Activated T-helper 1 cell treated with anti-CD3 and anti-CD28 coated beads, Interleukin-2, amount 50 U/mL, for 16 hours (primary cell): Measurements from ENCODE around the gene AFF3.

Source experiments
- DNase-seq, 2 donors: peaks; one replicate each; pipeline ENCODE4 v3.0.0-alpha.2; 2020; ENCODE audit warnings: low read depth in 1 of 2, low spot score in 1 of 2

AFF3 gene

DNA sequence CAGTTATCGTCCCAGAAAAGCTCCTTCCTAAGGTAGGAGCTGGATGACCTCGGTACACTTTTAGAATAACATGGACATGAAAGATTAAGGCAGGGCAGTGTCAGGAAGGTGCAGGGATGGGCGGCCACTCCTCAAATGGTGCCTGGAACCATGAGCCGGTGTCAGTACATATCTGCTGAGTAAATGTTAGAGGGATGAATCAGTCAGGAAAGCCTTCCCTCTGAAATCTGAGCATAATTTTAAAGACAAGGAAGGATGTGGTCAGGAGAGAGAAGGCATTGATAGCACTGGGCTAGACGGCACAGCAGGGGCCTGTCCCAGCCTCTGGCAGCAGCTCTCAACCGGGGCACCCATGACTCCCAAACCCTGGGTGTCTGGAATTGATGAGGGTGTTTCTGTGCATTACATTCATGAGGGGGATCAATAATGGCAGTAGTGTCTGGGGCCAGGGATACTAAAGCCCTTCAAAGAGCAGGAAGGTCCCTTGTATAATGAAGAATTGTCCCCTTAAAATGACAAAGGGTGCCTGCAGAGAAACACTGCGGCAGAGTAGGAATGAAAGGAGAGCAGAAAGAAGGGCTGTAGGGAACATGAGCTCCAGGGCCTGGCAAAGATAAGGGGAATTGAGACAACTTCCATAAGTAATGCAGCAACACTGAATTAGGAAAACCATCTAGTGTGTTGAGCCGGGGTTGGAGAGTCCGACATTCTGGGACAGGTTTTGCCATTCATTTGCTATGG lies 490.3 kb downstream of the AFF3 start:
- no peak for DNase-seq

DNA sequence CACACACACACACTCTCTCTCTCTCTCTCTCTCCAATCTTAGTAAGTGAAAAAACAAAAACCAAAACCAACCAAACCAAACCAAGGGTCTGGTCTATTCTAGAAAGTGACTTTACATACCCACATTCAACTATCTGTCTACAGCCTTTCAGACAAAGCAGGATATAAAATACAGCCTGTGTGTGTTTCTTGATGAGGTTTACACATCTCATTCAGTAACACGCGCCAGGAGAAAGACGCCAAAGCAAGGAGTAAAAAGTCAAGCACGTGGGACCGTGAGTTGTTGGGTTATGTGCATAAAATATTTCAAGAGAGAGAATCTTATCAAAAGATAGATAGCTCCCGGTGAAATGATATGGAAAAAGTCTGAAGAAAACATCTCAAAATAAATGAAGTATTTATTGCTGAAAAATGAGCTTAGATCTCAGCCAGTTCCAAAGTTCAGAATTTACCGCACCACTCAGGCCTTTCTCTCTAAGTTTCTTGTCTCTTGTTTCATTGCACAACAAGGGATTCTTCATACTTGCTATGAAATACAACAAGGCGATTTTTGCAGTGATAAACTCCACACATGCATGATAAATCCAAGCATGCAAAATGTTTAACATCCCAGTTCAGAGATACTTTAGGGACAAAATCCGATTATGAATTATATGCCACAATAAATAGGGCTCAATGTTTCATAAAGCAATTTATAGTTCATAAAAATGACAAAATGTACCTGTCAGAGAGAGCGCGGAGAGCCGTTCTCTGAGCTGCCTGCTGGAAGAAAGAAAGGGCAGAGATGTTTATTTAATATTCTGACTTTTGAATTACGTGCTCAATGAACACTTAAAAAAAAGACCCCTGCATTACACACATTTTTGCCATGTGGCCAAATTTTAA lies 493.2 kb downstream of the AFF3 start:
- no peak for DNase-seq

GRCh38 chr2:99648178-99648844 lies 494.1 kb downstream of the AFF3 start:
- no peak for DNase-seq

DNA sequence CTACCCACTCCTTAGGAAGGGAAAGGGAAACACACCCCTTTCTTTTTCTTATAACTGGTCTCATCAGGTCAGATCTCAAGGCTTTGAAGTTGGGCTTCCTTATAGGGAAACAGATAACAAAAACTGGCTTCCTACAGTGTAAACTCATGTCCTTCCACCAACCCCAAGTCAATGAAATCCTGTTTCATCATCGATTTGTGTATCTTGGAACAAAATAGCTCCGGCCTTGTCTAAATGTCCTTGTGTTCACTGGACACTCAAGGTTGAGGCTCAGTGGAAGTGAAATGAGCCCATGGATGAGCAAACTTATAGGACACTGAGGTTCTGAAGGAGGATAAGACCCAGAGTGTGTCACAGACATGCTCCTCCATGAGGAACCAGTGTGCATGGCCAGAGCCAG lies 496.4 kb downstream of the AFF3 start:
- DNase-seq: no peak

DNA sequence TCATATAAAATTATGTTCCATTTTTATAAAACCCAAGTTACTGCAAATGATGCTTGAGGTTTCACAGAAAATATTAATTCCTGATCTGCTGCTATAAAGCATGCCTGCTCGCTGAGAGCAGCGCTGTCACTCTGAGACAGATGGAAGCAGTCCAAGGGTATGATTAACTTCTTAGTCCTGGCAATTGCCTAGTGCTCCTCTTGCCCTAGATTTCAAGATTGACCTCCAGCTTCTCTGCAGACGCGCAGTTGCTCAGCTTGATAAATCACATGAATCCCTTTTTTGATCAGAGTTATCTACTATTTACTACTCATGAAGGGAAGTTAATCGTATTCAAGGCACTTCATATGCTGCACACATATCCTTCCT lies 498.0 kb downstream of the AFF3 start:
- DNase-seq: no peak

DNA sequence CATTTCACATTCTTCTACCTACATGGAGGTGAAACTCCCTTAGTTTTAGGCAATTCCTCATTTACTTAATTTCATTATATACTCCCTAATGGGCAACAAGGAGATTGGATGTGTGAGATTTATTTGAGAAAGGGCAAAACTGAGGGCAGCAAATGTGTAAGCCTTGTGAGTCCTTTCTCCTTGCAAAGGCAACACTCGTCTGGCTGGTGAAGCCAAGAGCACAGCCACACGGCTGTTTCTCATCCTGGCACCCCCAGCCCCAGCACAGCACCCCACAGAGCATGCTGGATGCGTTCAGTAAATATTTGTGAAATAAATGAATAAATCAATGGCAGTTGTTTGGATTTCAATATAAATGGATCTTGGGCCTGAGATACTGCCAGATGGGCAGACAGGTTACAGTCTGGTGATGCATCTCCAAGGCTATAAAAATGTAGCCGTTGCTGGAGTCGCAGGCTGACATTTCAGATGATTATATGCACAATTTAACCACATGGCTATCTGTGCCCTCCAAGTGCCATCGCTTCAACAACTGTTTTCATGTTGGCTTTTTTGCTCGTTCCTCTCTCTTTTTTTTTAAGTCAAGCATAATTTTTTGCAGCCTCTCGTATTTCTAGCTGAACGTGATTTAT lies 498.5 kb downstream of the AFF3 start:
- DNase-seq: no peak

DNA sequence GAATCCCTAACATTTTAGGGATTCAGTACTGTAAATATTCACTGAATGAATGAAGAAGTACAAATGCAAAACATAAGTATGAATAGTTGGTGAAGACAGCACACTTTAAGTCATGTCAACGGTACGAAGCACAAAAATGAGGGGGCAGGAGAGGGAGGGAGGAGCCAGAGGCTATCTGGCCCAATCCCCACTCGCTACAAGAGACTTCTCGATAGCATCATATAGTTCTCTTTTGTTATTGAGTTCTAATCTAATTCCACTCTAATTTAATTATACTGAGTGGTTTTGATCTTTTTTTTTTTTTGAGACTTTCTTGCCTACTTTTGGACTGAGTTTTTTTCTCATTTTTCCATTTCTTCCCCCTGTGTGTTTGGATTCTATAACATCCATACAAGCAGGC lies 500.4 kb downstream of the AFF3 start:
- no peak for DNase-seq

GRCh38 chr2:99640635-99641151 lies 501.7 kb downstream of the AFF3 start:
- DNase-seq: no peak

DNA sequence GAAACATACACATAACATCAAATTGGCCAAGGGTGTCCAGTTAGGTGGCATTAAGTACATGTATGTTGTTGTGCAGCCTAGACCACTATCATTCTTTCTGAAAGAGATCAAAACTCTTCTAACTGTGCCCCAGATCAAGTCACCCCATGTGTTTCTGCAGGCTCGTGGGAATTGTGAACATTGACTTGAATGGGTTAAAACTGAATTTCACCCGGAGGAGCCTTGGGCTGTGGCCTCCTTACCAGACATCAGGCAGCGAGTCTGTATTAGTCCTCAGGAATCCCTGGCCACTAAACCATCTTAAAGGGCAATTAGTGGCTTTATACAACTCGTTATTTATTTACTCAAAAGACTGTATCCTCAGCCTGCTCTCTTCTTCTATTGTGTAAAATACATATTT lies 503.6 kb downstream of the AFF3 start:
- DNase-seq: no peak

DNA sequence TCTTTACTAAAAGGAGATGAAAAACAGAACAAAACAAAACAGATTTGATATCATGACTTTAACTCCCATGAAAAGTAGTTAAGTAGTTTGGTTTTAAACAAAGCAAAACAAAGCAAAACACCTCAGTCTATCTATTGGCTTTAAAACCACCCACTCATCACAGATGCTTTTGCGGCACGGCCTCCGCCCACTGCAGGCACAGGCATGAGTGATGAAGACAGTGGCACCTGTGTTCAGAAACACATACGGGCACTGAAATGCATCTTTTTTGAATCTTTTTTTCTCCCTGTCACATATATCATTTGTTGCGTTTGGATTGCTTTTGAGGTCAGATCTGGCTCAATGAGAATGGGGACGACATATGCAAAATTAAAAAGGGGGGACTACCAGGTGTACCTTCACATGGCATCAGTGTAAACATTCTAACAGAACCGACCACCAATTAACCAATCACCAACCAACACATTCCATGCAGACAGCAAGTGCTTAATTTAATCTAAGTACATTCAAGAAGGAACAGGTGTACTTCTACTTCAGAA lies 505.2 kb downstream of the AFF3 start:
- DNase-seq: no peak

DNA sequence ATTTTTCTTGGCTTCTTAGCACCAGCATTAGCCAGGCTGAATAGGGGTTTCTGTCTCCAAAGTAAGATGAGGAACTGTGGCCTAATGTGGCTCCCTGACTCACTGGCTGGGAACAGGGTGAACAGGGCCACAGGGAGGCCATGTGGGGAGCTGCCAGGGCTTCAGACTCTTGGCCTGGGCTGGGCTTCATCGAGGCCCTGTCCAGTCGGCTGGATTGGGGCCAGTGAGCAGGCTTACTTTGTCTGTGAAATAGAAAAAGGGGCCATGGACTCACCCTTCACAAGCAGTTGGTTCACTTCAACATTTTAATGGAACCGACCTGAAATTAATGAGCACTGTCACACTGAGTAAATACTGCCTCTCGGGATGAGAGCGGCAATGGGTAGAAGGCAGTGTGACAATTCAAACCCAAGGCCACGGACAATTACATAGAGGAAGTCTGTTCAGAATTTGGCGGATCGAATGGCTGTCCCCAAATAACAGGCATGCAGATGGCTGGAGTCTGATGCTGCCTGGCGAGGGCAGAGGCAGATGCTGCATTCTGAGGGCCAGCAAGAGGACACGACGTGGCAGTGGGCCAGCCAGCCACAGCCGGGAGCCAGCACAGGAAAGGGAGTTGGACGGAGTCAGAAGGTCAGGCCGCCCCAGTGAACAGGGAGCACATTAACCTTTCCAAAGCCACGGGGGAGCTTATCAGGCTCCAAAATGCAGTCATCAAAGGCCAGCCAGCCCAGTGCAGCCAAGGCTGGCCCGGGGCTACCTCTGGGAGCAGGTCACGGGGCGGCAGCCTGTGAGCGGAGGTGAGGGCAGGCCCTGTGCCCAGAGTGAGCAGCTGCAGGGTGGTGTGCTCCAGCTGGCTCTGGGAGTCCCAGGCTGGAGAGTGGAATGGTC lies 506.0 kb downstream of the AFF3 start:
- DNase-seq: no peak

GRCh38 chr2:99635710-99636109 lies 506.7 kb downstream of the AFF3 start:
- DNase-seq: no peak

DNA sequence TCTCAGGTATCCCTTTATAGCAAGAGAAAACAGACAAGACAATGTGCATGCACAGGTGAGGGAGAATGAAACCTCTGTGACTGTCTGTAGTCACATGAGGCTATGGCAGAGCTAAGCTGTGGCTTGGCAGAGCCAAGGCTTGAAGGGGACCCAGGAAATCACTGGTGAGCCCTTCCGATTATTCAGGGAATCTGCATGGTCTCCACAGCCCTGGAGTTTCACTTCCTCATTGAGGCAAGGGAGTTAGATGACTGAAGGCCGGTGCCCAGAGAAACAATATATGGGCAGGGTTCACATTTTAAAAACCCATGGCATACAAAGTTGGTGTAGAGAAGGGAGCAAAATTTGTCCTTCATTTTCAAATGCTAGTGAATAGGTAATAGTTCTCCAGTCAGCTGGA lies 508.2 kb downstream of the AFF3 start:
- no peak for DNase-seq

DNA sequence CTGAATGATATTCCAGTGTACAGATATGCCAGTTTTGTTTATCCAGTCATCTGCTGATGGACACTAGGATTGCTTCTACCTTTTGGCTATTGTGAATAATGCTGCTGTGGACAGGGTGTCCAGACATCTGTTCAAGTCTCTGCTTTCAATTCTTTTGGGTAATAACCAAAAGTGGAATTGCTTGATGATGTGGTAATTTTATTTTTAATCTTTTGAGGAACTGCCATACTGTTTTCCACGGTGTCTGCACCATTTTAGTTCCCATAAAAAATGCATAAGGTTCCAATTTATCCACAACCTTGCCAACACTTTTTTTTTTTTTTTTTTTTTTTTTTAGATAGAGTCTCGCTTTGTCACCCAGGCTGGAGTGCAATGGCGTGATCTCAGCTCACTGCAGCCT lies 510.7 kb downstream of the AFF3 start:
- DNase-seq: no peak

DNA sequence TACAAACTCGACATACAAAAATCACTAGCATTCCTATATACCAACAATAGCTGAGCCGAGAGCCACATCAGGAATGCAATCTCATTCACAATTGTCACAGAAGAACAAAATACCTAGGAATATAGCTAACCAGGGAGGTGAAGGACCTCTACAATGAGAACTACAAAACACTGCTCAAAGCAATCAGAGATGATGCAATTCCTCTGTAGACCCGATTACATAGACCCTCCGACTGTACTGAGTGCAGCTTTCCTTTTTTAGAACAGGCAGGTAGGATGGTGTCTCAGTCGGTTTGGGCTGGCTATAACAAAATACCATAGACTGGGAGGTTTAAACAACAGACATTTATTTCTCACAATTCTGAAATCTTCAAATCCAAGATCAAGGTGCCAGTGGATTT lies 513.1 kb downstream of the AFF3 start:
- no peak for DNase-seq

GRCh38 chr2:99626158-99626557 lies 516.2 kb downstream of the AFF3 start:
- no peak for DNase-seq

DNA sequence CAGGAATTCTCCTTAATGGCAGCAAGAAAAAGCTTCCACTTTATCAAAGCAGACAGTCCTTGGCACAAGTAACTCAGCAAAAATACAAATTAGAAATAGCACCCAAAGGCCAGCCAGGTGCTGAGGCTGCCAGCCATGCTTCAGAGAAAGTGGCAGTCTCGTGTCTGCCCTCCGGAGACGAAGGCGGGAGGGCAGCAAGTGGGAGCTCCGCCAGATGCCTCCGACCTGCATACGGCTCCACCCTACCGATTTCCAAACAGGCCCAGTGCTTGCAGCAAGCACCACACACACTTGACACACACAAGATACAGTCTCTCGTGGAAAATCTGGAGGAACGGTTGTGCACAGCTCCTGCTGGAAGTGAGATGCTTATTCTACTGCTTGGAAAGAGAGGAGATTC lies 517.7 kb downstream of the AFF3 start:
- no peak for DNase-seq

GRCh38 chr2:99623613-99624012 lies 518.8 kb downstream of the AFF3 start:
- DNase-seq: no peak

DNA sequence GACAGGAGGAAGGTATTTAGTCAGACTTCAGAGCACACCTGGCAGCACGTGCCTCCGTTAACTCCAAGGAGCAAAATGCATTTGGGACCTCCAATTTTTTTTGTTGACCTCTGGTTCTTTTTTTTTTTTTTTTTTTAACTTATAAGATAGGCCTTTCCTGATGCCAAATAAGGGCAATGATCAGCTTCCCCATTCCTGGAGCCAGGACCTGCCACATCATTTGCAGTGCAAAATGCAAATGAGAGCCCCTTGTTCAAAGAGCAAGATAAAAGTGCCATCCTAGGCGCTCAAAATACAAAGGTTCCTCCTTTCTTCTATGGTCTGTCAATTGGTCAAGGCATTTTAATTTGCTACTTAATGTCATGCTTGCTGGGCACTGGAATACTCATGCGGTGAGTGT lies 519.4 kb downstream of the AFF3 start:
- DNase-seq: no peak

- DNase-seq: no peak
Observed at GRCh38 chr2:99622534-99622933, 519.9 kb downstream of the AFF3 start.
